Stimulated activated CD8-positive, alpha-beta memory T cell treated with anti-CD3 and anti-CD28 coated beads, Interleukin-15, amount 100 ng/mL, for 1 hour (primary cell): Measurements from ENCODE around the gene PRR5L.
"Not testable (repeated sequence)": the region's sequence is repeated elsewhere in the genome, so short reads cannot be mapped to it uniquely, and the experiment has no call there.

Experiments used
- DNase-seq: peaks from one replicate; pipeline ENCODE4 v3.0.0-alpha.2; 2020; ENCODE audit warnings: low read depth

Gene PRR5L

GRCh38 chr11:36281850-36282249 lies 14.2 kb upstream of the PRR5L start:
- DNase-seq, result no peak

DNA sequence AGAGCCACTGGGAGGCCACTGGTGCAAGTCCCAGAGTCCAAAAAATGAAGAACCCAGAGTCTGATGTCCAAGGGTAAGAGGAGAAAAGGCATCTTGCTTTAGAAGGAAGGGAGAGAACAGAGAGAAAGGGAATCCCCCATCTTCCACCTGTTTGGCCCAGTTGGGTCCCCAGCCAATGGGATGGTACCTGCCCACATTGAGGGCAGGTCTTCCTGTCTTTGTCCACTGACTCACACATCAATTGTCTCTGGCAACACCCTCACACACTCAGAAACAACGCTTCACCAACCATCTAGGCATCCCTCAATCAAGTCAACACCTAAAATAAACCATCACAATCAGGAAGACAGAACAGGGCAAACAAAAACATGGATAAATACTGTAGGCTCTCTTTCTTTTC lies 13.2 kb upstream of the PRR5L start:
- DNase-seq, result no peak

- no peak for DNase-seq
Observed at GRCh38 chr11:36288442-36289225, 7.5 kb upstream of the PRR5L start.

DNA sequence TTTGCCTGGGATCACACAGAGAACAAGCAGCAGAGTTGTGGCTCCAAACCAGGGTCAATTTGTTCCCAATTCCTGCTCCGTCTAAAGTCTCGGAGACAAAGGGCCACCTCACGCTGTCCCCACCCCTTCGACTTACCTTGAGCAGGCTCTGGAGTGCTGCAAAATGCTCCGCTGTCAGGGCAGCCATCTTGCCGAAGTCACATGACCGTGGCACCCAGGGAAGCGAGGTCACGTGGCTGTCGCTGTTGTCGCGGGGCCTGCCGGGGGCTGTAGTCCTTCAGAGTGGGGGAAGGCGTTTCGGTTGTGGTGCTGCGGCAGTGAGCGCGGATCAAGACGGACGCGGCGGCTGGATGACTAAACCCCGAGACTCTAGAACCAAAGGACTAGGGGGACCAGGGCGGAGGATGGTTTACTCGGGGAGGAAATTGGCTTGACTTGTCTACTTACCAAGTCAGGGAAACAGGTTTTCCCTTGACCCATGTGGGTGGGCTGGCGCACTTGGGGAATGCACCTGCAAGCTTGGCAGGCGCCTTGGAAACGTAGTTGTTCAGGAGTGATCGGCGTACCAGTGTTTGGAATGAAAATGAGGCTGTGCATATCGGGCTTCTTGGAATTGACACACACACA lies 6.7 kb upstream of the PRR5L start, which contains the start of gene COMMD9:
Gene COMMD9 (minus strand): TSS at position 199 of the 627 bp plus-strand sequence. CDS start 12 bp downstream, at position 187.
- DNase-seq, result peak; percentile 89

GRCh38 chr11:36292311-36292722 lies 3.8 kb upstream of the PRR5L start:
- DNase-seq, result no peak

GRCh38 chr11:36296884-36297543 lies 926 bp downstream of the PRR5L start:
- DNase-seq, result no peak

GRCh38 chr11:36300650-36301049 lies 4.6 kb downstream of the PRR5L start:
- DNase-seq, result no peak

DNA sequence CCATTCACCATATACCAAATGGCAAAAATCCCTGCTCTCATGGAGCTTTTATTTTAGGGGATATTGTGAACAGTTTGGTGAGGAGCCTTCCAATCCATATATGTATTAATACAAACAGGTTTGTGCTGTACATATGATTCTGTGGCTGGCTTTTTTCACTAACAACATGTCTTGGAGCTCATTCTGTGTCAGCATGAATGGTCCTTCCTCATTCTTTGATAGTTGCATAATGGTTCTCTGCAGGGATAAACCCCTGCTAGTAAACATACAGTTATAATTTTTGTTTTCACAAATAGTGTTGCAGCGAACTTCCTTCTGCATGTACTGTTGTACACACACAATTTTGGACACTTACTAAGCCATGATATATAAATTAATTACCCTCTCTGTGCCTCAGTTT lies 8.3 kb downstream of the PRR5L start:
- DNase-seq, result no peak

- DNase-seq, result no peak
Observed at GRCh38 chr11:36305047-36305446, 9.0 kb downstream of the PRR5L start.

GRCh38 chr11:36306888-36307287 lies 10.8 kb downstream of the PRR5L start:
- no peak for DNase-seq

GRCh38 chr11:36308577-36308976 lies 12.5 kb downstream of the PRR5L start:
- DNase-seq, result no peak

- no peak for DNase-seq
Observed at GRCh38 chr11:36309779-36310178, 13.7 kb downstream of the PRR5L start.

GRCh38 chr11:36311926-36312595 lies 16.0 kb downstream of the PRR5L start:
- no peak for DNase-seq

GRCh38 chr11:36312611-36313472 lies 16.8 kb downstream of the PRR5L start:
- DNase-seq, result no peak

DNA sequence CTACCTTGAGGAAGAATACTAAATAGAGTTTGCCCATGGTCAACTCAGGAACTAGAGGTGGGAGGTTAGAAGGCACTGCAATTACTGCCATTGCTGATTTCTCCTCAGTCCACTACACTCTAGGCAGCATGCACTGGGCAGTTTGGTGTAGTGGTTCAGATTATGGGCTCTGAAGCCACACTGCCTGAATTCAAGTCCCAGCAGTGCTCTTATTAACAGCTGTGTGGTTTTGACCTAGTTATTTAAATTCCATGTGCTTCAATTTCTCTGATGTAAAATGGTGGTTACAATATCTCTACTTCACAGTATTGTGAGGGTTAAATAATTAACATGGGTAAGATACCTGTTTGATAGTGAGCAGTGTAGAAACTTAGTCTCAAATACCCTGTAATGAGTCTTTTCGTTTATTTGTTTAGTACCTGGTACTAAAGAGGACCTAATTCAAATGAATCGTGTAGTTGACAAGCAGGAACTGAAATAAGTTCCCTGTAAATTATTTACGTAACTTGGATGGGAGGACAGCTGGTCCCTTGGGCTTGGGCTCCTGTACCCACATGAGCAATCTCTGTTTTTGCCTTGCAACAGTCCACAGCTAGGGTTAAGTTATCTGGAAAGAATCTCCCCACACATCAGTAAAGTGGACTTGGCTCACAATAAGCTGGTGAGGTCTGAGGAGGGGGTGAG lies 17.8 kb downstream of the PRR5L start:
- DNase-seq, result no peak

GRCh38 chr11:36314434-36314767 lies 18.3 kb downstream of the PRR5L start:
- no peak for DNase-seq

- no peak for DNase-seq
Observed at GRCh38 chr11:36316049-36316448, 20.0 kb downstream of the PRR5L start.

DNA sequence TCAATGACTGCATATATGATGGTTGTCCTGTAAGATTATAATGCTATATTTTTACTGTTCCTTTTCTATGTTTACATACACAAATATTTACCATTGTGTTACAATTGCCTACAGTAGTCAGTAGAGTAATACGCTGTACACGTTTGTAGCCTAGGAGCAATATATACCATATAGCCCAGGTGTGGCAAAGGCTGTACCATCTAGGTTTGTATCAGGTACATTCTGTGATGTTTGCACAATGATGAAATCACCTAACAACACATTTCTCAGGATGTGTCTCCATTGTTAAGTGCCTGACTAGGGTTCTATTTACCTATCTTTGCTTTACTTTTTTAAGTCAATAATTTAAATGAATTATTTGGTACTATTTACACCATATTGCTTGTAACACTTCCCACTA lies 21.9 kb downstream of the PRR5L start:
- DNase-seq, result no peak

DNA sequence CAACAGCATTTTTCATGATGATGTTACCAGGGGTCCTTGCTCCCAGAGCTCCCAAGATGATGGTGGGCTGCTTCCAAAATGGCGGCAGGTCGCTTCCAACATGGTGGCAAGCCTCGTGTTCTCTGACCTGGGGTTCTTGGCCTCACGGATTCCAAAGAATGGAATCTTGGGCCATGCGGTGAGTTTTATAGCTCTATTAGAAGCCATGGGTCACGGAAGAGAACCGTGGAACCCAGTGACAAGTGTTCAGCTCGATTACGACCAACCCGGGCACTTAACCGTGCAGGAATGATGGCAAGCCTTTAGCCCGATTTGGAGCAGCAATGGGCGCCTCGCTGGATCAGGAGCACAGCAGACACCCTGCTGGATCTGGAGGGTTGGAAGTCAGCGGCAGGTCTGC lies 28.9 kb downstream of the PRR5L start:
- DNase-seq, result not testable (repeated sequence)

DNA sequence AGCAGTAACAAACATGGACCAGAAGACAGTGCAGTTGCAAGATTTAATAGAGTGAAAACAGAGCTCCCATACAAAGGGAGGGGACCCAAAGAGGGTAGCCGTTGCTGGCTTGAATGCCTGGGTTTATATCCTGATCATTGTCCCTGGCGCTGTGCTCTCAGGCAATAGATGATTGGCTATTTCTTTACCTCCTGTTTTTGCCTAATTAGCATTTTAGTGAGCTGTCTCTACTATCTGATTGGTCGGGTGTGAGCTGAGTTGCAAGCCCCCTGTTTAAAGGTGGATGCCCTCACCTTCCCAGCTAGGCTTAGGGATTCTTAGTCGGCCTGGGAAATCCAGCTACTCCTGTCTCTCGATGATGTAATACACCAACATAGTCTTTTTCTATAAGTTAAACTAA lies 29.3 kb downstream of the PRR5L start:
- not testable (repeated sequence) for DNase-seq
